DND-41 (cell line): Measurements from ENCODE around the gene MCRS1.

ENCODE experiments used
- ATAC-seq: fragments of 200-7000 bp; cut with Tn5 transposase; 3 replicates; pipeline ENCODE4 v1.9.1; 2021; ENCODE audit warnings: low read depth; ENCODE audit not compliant: insufficient read depth
- DNase-seq: peaks from one replicate; pipeline ENCODE4 v3.0.0-alpha.2; 2020
- H2AFZ ChIP-seq: 2 replicates; pipeline ENCODE4 v1.6.0; 2012; ENCODE audit warnings: low read depth, low read length
- H3K27ac ChIP-seq: 2 replicates; pipeline ENCODE4 v1.5.1; 2012; ENCODE audit warnings: low read length, inconsistent platforms
- H3K27me3 ChIP-seq: fragments of 200-600 bp; sonication (generic); 2 replicates; pipeline ENCODE4 v1.6.0; 2012; ENCODE audit warnings: low read length, mild to moderate bottlenecking, inconsistent platforms; ENCODE audit not compliant: insufficient read depth, poor library complexity
- H3K36me3 ChIP-seq: 2 replicates; pipeline ENCODE4 v1.5.1; 2012; ENCODE audit warnings: low read length, inconsistent platforms; ENCODE audit not compliant: insufficient read depth
- H3K4me1 ChIP-seq: 2 replicates; pipeline ENCODE4 v1.5.1; 2012; ENCODE audit warnings: mild to moderate bottlenecking, low read length; ENCODE audit not compliant: insufficient read depth
- H3K4me2 ChIP-seq: 2 replicates; pipeline ENCODE4 v1.6.0; 2012; ENCODE audit warnings: mild to moderate bottlenecking, moderate library complexity, low read length, inconsistent platforms; ENCODE audit not compliant: insufficient read depth
- H3K4me3 ChIP-seq, 2 experiments: fragments of 200-600 bp in 1 of 2; shearing (Covaris generic) in 1 of 2; 2 replicates each; pipeline ENCODE4 v1.5.1; 2012 to 2016; ENCODE audit warnings: inconsistent platforms in 2 of 2, low read length in 2 of 2, mild to moderate bottlenecking in 2 of 2, low read depth in 1 of 2, moderate library complexity in 1 of 2
- H3K79me2 ChIP-seq: 2 replicates; pipeline ENCODE4 v1.6.0; 2012; ENCODE audit warnings: low read length, inconsistent platforms; ENCODE audit not compliant: insufficient read depth
- H3K9ac ChIP-seq: 2 replicates; pipeline ENCODE4 v1.6.0; 2012; ENCODE audit warnings: low read depth, mild to moderate bottlenecking, inconsistent platforms, low read length, moderate library complexity
- H3K9me3 ChIP-seq: 2 replicates; pipeline ENCODE4 v1.5.1; 2012; ENCODE audit warnings: low read length, moderate library complexity, mild to moderate bottlenecking, inconsistent platforms; ENCODE audit not compliant: insufficient read depth, severe bottlenecking
- H4K20me1 ChIP-seq: 2 replicates; pipeline ENCODE4 v1.6.0; 2012; ENCODE audit warnings: low read length; ENCODE audit not compliant: insufficient read depth
- EZH2 ChIP-seq: IDR thresholded peaks from 3 replicates; pipeline ENCODE4 v1.6.1; 2012; ENCODE audit warnings: borderline replicate concordance, low read depth, mild to moderate bottlenecking, moderate library complexity, low read length, inconsistent platforms; ENCODE audit not compliant: severe bottlenecking
- TF ChIP-seq, protein P1 (sequence below): IDR thresholded peaks from 2 replicates; pipeline ENCODE4 v1.5.1; 2012; ENCODE audit warnings: borderline replicate concordance, low read length, moderate library complexity, mild to moderate bottlenecking; ENCODE audit not compliant: poor library complexity, severe bottlenecking; ENCODE audit errors: extremely low read depth

The MCRS1 gene

DNA sequence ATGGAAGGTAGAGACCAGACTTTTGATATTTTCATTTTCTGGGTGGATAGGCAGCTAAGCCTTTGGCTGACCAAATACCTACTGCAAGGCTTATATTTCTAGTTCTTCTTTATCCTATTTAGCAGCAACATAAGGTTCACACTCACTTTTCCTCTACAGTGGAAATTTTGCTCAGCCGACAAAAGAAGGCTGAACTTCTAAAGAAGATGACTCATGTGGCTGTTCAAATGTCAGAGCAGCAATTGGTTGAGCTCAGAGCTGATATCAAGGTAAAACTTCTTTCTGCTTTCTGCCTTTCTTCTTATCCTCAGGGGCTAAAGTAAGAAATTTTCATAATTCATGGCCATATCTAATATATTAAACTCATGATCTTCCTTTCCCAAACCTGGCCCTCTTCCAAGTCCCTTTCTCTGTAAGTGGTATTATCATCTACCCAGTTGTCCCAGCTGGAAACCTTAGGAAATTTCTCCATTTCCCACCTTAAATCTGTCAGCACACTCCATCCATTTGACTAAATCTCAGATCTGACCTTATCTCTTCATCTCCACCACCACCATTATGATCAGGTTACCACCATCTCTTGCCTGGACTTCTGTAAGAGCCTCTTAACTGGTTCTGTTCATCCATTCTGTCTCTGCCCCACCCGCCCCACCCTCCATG, 48.9 kb downstream of the MCRS1 start:
- Histone ChIP-seq H3K4me3 (no peak overlapping the region), H3K27ac (no peak overlapping the region)

DNA sequence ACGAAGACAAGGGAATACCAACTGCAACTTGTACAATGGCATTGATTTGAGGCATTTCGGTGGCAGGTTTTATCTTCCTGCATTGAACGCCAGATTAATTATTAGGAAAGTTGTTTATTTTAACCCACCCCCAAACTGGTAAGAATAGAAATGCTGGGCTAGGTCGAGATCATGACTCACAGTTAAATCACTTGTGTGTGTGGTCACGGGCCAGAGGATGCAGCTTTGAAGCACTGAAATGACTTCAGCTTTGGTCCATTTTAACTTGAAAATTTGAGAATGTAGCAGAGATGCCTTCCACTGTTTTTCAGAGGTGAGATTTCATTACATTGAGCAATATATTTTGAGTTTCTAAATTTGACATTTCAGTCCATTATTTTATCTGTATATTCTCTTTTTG, 52.7 kb downstream of the MCRS1 start:
- no peak for ATAC-seq
- Histone ChIP-seq H2AFZ (no peak overlapping the region), H3K9me3 (no peaks in the 10 kb centered on the region), H3K4me3 (no peak overlapping the region), H3K4me2 (no peak overlapping the region), H3K27ac (no peak overlapping the region), H4K20me1 (no peaks in the 10 kb centered on the region), H3K4me1 (no peaks in the 10 kb centered on the region), H3K9ac (no peak overlapping the region), H3K36me3 (0 out of 2 replicates have a peak, but pooled peaks cover 7% of the 10 kb centered on the region), H3K27me3 (no peaks in the 10 kb centered on the region), H3K79me2 (no peaks in the 10 kb centered on the region)
- no peak for TF ChIP-seq EZH2
- TF ChIP-seq, protein P1, sequence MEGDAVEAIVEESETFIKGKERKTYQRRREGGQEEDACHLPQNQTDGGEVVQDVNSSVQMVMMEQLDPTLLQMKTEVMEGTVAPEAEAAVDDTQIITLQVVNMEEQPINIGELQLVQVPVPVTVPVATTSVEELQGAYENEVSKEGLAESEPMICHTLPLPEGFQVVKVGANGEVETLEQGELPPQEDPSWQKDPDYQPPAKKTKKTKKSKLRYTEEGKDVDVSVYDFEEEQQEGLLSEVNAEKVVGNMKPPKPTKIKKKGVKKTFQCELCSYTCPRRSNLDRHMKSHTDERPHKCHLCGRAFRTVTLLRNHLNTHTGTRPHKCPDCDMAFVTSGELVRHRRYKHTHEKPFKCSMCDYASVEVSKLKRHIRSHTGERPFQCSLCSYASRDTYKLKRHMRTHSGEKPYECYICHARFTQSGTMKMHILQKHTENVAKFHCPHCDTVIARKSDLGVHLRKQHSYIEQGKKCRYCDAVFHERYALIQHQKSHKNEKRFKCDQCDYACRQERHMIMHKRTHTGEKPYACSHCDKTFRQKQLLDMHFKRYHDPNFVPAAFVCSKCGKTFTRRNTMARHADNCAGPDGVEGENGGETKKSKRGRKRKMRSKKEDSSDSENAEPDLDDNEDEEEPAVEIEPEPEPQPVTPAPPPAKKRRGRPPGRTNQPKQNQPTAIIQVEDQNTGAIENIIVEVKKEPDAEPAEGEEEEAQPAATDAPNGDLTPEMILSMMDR = no peak
- no peak for DNase-seq

More for the DNA sequence above, 48.9 kb downstream of the MCRS1 start:
- no peak for DNase-seq
- Histone ChIP-seq H3K36me3 (peaks cover 18% of the 10 kb centered on the region; the same call in 1 of the 2 replicates), H3K4me2 (no peak overlapping the region), H3K4me1 (no peaks in the 10 kb centered on the region), H3K27me3 (no peaks in the 10 kb centered on the region), H3K79me2 (no peaks in the 10 kb centered on the region), H3K9me3 (no peaks in the 10 kb centered on the region), H4K20me1 (no peaks in the 10 kb centered on the region), H3K9ac (no peak overlapping the region), H2AFZ (no peak overlapping the region)
- no peak for TF ChIP-seq EZH2
- TF ChIP-seq, protein P1 = no peak
- no peak for ATAC-seq

DNA sequence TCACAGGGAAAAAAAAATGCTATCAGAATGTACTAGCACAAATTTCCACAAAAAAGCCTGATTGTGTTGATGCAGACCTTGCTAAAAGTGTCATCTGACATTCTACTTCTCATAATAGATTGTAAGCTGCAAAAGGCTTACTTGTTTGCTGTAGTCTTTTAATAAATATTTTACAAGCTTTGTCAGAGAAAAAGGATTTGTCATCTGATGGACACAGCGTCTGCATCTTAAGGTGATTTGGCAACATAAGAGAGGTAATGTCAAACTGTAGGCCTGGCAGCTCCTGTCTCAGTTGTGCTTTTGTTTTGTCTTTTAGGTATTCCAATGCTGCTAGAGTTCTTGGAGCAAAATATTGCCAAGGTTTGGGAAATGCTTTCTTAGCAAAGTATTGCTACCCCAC, 55.4 kb downstream of the MCRS1 start:
- Histone ChIP-seq H3K4me3 (no peak overlapping the region), H3K27ac (no peak overlapping the region)

More for the DNA sequence above, 55.4 kb downstream of the MCRS1 start:
- no peaks in the 10 kb centered on the region for H3K27me3 ChIP-seq
- H3K79me2 ChIP-seq = no peaks in the 10 kb centered on the region
- DNase-seq = no peak
- H3K36me3 ChIP-seq = 0 out of 2 replicates have a peak, but pooled peaks cover 7% of the 10 kb centered on the region
- no peak overlapping the region for H3K9ac ChIP-seq
- no peak overlapping the region for H2AFZ ChIP-seq
- TF ChIP-seq, protein P1 = no peak
- TF ChIP-seq EZH2 = no peak
- H4K20me1 ChIP-seq = no peaks in the 10 kb centered on the region
- no peaks in the 10 kb centered on the region for H3K4me1 ChIP-seq
- no peaks in the 10 kb centered on the region for H3K9me3 ChIP-seq
- H3K4me2 ChIP-seq = no peak overlapping the region
- ATAC-seq = no peak
